Measurements from ENCODE around the gene RGL2.

- TF ChIP-seq, protein P1, sequence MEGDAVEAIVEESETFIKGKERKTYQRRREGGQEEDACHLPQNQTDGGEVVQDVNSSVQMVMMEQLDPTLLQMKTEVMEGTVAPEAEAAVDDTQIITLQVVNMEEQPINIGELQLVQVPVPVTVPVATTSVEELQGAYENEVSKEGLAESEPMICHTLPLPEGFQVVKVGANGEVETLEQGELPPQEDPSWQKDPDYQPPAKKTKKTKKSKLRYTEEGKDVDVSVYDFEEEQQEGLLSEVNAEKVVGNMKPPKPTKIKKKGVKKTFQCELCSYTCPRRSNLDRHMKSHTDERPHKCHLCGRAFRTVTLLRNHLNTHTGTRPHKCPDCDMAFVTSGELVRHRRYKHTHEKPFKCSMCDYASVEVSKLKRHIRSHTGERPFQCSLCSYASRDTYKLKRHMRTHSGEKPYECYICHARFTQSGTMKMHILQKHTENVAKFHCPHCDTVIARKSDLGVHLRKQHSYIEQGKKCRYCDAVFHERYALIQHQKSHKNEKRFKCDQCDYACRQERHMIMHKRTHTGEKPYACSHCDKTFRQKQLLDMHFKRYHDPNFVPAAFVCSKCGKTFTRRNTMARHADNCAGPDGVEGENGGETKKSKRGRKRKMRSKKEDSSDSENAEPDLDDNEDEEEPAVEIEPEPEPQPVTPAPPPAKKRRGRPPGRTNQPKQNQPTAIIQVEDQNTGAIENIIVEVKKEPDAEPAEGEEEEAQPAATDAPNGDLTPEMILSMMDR (IDR thresholded peaks at IDR 0.05 in 8 of 11, conservative IDR thresholded peaks at IDR 0.05 in 3 of 11), result no peak
- no peak for TF ChIP-seq POLR2A (IDR thresholded peaks at IDR 0.05)
Measured at GRCh38 chr6:33250731-33251130, 48.0 kb downstream of the RGL2 start.

Measured in spleen (tissue), 7 donors.